GM13977 (cell line): Measurements from ENCODE around the gene MED27.

ENCODE experiments used
- DNase-seq: peaks from one replicate; pipeline ENCODE4 v3.0.0; 2012; ENCODE audit warnings: low spot score
- in situ Hi-C: fragments of 300-500 bp; cut with MboI; formaldehyde crosslinking; loops from one replicate; pipeline ENCODE4 v1.12.0; 2022; ENCODE audit warnings: low sequenced_read_pairs, low pct_unique_long_range_greater_than_20kb, mixed read lengths, inconsistent platforms; ENCODE audit not compliant: unreplicated experiment
- TF ChIP-seq, protein P1 (sequence below): IDR thresholded peaks from 2 replicates; pipeline ENCODE4 v1.5.1; 2012; ENCODE audit warnings: mild to moderate bottlenecking, control low read depth; ENCODE audit not compliant: insufficient read depth; ENCODE audit errors: extremely low read depth, missing control alignments

Gene MED27

DNA sequence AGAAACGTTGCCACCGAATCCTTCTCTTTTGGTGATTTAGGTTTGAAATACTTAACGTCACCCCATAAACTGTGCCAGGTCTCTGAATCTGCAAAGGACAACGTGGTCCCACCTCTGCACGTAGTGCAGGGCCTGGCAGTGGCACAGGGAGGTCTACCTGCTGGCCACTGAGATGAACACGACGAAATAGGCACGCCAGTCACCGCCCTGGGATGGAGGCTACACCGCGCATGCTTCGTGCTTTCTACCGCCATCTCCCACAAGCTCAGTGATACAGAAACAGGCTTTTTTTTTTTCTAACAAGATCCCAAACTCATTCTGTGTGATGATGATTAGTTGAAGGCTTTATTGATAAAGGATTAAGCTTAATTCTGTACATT lies 199.8 kb downstream of the MED27 start:
- in situ Hi-C loops: no loop called here
- DNase-seq: no peak
- TF ChIP-seq, protein P1, sequence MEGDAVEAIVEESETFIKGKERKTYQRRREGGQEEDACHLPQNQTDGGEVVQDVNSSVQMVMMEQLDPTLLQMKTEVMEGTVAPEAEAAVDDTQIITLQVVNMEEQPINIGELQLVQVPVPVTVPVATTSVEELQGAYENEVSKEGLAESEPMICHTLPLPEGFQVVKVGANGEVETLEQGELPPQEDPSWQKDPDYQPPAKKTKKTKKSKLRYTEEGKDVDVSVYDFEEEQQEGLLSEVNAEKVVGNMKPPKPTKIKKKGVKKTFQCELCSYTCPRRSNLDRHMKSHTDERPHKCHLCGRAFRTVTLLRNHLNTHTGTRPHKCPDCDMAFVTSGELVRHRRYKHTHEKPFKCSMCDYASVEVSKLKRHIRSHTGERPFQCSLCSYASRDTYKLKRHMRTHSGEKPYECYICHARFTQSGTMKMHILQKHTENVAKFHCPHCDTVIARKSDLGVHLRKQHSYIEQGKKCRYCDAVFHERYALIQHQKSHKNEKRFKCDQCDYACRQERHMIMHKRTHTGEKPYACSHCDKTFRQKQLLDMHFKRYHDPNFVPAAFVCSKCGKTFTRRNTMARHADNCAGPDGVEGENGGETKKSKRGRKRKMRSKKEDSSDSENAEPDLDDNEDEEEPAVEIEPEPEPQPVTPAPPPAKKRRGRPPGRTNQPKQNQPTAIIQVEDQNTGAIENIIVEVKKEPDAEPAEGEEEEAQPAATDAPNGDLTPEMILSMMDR: no peak

DNA sequence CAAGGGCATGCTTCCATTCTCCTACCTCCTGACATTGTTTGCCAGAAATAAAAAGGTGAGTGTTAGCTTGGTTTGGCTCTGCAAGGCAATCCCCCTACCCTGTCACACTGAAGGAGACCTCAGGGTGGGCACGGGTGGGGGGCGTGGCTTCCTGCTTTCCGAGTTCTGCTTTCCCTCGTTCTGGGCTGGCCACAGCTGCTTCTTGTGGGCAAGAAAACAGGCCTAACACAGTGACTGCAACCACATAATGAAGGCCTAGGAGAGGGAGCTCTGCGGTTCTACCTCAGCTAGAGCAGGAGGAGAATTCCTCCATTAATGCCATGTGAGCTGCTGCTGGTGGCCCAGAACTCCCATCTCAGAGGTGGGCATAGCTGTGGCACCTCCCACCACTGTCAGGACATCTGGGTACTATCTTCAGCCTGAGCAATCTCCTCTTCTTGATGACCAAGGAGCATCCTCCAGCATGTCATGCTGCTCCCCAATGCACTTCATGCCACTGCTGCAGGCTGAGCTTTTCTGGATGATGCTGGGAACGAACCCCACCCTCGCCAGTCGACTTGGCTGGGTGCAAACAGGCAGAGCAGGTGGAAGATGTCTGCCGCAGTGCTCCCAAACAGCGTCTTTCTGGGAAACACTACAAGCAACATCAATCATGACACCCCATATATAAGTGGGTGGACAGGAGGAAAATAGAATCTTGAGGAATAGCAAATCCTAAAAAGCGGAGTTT lies 200.3 kb downstream of the MED27 start:
- no peak for DNase-seq
- TF ChIP-seq, protein P1: no peak
- in situ Hi-C loops: no loop called here

DNA sequence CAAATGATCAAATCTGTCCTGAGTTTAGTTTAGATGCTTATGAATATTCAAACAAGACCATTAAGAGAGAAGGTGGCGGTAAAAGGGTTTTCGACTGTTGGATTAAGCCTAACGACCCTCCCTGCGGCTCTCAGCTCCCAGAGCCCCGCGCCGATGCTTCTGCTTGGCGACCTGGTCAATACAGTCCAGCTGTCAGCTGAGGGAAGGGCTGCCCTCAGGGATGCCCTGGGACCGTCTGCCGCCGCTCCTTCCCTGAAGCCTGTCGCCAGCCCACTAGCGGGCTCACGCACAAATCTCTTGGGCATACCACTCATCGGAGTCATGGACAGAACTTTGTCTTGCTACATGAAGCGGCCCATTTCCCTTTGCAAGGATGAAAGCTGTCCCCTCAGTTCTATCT lies 203.2 kb downstream of the MED27 start:
- TF ChIP-seq, protein P1: no peak
- in situ Hi-C loops: no loop called here
- no peak for DNase-seq

DNA sequence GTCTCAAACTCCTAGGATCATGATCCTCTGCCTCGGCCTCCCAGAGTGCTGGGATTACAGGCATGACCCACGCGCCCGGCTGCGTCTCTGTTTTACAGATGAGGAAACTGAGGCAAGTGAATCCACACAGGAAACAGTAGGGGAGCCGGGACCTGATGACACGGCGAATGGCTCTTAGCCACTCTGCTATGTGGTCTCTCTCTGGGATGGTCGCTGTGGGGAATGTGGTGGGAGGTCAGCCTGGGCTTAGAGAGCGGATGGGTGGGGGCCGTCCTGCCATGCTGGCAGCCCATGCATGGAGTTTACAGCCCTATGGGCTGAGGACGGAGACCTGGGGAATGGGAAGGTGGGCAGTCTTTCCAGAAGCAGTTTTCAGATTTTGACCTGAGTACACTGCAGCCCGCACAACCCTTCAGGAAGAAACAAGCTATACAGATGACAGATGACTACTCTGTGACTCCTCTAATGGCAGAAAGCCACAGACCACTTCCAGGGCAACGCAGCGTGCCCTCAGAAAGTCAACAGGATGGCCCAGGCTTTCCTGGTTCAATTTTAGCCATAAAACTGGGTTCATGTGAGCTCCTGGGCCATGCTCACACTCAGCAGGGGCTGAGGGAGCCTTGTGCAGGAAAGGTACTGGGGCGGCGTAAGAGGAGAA lies 203.7 kb downstream of the MED27 start:
- no peak for DNase-seq
- TF ChIP-seq, protein P1: no peak
- in situ Hi-C loops: no loop called here

DNA sequence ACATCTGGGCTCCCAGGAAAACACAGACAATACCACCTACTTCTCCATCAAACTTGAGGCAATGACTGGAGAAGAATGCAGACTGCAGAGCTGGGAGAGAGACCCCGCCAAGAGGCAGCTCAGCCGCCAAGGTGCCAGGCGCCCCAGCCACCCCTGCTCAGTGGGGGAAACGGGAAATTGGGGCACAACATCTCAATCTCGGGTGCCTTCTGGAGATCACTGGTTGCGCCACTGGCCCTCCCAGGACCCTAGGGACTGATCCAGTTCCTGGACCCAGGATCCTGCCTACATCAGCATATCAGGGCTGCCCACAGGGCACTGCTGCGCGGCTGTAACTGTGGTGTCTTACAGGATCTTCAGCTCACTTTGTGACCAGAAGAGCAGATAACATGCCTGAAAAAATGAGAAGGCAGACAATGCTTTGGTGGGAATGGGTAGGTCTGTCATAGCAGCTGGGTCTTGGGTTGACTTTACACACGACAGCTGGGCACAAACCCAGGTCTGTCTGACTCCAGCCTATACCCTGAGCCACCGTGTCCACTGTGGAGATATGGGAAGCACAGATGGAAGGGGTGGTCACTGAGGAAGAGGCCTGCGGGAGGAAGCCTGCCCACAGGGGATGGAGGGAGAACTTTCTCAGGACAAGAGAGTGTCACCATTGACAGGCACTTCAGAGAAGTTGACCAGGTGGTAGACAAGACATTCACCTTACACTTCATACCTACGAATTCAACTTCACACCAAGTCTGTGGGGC lies 204.6 kb downstream of the MED27 start:
- TF ChIP-seq, protein P1: no peak
- in situ Hi-C loops: no loop called here
- DNase-seq: no peak

DNA sequence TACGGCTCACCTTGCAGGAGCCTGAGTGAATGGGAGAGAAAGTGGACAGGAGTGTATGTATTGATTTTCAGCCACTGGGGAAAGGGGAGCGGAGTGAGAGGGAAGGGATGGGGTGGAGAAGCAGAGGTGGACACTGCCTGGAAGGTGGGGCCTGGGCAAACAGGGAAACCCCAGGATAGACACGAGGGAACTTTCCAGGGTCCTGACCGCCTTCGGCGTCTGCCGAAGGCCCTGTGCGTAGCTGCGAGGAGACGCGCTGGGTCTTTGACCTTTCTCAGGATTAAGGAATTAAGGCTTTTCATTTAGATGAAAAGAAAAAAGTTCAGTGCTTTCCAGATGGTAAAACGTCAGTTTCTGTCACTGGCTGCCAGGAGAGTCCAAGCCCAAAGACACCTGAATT lies 205.2 kb downstream of the MED27 start:
- DNase-seq: no peak
- in situ Hi-C loops: no loop called here
- TF ChIP-seq, protein P1: no peak
